ENCODE measurements around the gene DNAH10.

Gene DNAH10

DNA sequence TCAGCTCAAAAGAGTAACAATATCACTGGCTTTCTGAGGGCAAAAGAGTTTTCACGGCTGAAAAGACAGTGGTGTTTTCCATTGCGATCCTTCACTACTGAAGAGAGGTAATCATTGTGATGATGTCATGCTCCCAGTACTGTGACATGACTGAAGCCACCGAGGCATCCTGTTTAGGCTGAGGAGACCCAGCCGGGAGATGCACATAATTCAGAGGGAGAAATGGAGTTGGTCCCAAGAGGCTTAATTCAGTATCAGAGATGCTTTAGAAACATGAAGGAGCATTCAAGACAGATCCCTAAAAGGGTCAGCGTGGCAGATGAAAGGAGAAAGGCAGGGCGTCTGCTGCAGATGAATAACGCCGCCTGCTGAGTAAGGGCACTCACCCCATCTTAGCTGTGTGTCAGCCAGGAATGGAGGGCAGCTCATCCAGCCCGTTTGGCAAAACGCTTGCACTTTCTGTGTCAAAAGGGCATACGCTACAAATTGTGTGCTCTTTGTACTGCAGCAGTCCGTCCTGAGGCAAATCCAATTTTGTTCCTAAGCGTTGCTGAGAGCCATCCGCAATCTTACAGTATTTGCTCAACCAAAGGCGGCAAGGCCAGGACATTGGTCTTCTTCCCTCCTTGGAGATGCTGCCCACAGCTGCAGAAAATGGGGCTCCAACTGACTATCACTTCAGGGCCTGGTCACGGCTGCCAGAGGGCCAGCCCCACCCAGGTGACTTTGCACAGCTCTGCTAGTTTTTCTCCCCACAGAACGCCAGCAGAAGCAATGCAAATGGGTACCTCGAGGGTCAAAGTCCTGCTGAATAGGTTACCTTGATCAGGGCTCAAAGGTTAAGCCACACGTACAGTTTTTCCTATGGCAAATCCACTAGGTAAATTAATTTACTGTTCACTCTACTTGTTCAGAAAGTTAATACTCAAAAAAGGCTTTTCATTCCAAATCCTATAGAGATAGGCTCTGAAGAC is 187.0 kb downstream of the DNAH10 start:
- DNase-seq (ENCODE audit: low spot score): no peak

DNA sequence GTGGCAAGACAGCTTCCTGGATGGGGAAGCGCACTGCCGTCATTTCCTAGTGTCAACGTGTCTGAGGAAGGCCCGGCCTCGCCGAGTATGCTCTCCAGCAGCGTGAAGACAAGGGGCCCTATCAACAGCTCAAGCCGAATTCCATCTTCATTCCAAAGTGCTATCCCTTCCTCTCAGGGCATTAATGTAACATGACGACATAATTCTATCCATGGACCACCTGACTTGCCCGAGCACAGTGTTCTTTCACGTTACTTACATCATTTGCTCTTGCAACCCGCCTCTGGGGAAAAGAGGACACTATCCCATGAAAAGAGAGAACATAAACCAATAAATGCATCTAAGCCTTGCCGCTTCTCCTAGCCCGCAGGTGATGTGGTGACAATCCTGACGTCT is 187.7 kb downstream of the DNAH10 start:
- no peak for DNase-seq (ENCODE audit: low spot score)

DNA sequence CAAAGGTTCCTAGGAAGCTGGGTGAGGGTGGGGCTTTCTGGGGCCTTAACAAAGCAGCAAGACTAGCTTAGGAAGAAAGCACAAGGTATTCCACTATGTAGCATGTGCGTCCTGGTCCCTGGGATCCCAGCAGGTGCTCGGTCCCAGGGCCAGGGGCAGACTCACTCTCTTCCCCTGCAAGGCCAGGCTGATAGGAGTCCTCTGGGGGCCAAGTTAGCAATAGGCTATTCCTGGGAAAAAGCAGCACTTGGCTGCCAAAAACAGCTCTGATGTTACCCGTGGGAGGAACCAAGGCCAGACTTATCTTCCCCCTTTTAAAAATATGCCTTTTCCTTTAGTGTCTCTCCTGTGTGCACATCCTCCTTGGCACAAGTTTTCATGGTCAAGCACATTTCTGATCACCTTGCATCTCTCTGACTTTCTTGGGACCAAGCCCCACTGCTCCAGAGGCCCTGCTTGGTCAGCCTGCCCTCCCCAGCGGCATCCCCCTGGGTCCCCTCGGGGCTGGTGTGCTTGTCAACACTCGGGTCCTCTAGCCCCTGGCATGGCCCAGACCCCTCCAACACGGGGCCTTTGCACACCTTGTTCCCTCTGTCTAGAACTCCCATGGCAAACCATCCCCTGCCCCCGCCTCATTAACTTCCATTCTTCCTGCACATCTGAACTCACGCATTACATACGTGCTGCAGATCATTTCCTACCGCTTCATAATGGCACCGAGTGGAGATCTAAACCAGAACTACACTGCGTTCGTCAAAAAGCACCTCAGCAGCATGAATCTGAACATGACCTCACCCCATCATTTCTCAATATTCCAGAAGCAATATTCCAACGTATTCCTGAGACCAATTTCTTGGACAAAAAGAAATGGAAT is 188.6 kb downstream of the DNAH10 start:
- no peak for DNase-seq (ENCODE audit: low spot score)

DNA sequence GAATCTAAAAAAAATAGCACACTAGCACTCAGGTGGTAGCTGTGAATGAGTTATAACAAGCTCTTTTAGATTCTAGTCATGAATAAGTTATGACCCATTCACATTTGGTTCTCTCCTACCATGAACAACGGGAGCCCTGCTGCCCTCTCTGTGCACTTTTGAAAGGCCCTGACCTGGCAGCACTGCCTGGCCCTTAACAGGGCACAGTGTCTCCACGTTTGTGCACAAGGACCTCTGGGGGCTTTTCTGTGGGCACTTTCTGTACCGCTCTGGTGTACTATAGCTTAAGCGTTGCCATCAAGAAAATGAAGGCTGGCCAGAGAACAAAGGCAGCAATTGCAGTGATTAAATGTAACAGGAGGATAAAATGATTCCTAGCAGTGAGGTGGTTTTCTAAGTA is 189.4 kb downstream of the DNAH10 start:
- no peak for DNase-seq (ENCODE audit: low spot score)

DNA sequence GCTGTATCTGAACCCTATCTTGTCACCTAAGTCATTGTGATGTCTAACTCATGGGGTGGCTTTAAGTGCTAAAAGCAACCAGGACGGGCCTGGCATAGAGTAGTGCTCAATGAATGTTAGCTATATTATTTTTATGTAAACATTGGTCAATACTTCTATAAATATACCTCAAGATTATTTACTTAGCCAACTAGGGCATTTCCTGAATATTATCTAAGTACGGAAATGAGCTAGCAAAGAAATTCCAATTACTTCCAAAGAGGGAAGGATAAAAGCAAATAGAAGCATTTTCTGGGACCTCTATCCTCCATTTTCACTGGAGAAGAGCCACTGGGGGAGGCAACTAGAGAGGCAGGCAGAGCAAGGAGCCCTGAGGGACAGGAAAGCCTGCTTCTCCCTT is 189.9 kb downstream of the DNAH10 start:
- no peak for DNase-seq (ENCODE audit: low spot score)

DNA sequence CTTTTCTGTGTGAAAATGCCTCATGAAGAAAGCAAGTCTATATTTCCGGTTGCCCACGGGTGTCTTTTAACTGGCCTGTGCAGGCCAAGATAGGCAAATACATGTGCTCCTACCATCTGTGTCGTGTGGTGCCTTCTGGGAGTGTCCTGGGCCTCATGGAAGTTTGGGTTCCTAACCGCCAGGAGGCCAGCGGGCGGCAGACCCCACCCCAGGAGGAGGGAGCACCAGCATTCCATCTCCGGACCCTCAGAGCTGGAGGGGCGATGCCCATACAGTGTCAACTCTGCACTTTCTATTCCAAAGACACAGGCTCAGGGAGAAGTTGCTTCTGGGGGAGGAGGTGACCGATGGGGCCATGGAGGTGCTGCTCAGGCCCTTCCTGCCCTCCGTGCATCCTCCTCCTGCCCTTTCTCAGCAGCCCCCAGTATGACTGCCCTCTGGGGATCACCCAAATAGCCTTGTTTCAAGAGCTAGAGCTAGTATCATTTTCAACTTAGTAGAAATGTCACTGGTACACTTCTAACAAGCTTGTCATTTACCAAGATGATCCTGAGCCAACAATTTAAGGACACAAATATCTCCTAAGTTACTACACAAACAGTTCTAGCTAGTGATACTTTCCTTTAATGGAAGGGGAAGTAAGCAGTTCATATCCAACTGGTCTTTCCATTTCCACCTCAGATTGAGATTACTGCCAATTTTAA is 192.7 kb downstream of the DNAH10 start:
- DNase-seq (ENCODE audit: low spot score): no peak

DNA sequence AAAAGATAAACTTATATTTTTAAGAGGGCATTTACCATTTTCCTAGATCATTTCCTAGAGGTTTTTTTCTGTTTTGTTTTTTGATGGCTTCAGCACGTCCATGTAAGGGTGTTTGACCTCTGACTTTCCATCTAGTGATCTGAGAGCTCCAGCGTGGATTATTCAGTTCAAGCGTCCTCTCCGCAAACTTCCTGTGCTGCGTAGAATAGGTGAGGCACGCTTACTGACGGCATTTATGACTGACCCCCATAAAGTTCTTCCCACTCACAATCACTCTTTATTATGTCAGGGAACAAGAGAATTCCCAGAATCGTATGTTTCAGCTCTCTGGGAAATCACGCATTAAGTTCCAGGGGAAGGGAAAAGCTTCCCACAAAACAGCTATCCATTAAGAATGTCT is 194.1 kb downstream of the DNAH10 start:
- no peak for DNase-seq (ENCODE audit: low spot score)

DNA sequence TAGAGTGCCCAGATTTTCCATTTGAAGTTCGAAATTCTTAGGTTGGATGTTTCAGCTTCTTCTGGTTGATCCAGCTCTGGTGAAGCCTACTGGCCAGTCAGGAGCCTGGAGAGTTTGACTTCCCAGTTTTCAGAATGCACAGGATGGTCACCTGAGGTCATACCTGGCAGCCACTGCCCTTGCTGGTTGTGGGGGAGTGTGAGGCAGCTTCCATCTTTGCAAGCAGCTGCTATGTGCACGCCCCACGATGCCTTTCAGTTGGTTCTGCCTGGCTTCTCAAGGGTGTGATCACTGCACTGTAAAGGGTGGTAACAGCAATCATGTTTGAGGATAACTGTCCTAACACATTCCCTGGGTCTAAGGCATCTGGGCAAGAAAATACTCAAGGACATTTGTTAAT is 195.1 kb downstream of the DNAH10 start:
- DNase-seq (ENCODE audit: low spot score): no peak

DNA sequence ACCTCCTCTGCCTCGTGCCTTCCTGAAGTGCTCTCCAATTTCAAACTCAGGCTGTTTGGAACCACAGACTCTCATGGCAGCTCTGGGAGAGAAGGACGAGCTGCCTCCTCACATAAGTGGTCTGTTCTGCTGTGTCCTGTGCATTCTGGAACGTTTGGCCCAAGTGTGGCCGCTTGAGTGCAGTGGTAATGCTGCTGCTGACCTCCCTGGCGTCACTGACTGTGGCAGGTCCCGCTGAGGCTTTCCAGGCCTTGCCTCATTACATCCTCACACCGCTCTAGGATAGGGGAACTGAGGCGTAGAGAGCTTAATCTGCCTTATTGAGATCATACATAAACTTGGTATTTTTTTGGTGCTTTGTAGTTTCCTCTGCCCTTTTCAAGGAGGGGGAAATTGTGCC is 196.4 kb downstream of the DNAH10 start:
- DNase-seq (ENCODE audit: low spot score): no peak

DNA sequence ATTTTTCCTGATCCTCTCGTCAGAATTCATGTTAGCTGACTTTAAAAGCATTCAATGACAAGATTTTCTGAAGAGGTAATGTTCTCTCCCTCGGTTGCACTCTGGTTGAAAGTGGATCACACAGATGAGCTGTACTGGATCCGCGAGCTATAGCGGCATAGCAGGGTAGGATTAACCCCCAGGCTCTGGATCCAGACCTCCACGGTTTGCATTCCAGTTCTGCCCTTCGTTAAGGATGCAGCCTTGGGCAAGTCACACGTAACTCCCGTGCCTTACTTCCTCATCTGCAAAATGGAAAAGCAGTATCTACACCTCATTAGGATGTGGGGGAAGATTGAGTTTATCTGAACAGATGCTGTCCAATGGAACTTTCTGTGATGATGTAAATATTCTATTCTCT is 196.8 kb downstream of the DNAH10 start:
- DNase-seq (ENCODE audit: low spot score): no peak

DNA sequence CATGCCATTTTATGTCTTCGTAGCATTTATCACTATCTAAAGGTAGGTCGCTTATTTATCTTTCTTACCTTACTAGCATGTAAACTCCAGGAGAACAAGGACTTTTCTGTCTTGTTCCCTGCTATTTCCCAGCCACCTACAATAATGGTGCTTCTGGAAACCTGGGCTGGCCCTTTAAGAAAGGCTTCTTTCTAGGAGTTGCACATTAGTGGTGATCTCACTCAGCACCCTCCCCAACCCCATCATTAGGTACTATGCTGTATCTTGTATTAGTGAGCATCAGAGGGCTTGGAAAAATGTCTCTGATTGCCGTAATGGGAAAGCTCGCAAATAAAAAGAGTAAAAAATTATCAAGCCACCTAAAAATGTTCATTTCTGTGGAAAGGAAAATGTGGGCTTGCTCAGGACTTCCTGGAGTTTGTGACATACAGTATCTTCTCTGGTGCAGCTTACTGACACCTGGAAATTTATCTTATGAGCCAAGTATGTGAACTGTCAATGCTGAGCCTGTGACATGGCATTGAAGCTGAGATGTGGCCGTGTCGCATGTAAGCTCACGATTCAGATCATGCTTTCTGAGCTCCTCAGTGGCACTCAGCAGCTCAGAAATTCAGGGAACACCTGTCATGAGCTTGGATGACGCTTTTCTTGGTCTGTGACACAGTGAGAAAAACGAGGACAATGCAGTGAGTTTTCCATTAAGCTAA is 198.1 kb downstream of the DNAH10 start:
- no peak for DNase-seq (ENCODE audit: low spot score)

DNA sequence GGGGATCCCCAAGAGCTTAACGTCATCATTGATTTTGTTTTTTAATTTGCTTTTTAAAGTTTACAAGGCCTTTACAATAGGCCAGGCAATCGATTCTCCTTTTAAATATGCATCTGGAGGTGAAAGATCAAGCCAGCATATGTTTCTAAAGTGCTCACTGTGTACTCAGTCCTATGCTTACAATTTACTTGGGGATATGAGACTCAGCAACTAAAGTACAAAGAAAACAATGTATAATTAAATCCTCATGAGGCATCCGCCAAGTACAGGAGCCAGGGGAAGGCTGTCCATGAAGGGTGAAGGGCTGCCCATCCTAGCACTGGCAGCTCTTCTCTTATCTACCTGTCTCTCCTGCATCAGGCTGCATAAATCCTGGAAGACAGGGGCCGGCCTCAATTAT is 198.8 kb downstream of the DNAH10 start:
- DNase-seq (ENCODE audit: low spot score): no peak

DNA sequence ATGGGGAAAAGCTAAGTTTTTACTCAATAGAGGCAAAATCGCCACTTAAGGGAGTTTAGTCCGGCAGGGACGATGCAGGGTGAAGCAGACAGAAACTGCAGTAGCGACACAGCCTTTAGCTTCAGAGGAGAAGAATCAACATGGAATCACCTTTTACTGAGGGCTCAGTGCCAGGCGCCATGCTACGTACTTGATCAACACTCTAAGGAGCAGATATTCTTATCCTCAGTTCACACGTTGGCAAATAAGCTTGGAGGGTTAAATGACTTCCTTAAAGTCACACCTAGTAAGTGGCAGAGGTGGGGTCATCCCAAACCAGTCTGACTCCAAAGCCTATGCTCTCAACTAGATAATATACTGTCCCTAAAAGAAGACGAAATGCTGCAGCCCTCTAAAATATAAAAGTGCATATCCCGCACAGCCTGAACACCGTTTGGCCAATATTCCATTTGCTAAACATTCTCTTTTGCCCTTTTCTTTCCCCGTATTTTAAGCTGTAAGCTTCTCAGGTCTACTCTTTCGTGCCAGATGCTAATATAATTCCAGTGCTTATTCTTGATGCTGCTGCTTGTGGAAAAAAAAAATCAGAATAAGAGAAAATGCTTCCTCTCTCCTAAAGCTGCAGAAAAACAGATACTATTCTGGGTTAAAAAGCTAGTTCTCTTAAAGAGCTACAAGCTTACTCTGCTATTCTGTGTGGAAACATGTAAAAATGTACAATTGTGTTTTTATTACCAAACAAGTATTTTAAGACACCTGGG is 199.7 kb downstream of the DNAH10 start:
- no peak for DNase-seq (ENCODE audit: low spot score)

DNA sequence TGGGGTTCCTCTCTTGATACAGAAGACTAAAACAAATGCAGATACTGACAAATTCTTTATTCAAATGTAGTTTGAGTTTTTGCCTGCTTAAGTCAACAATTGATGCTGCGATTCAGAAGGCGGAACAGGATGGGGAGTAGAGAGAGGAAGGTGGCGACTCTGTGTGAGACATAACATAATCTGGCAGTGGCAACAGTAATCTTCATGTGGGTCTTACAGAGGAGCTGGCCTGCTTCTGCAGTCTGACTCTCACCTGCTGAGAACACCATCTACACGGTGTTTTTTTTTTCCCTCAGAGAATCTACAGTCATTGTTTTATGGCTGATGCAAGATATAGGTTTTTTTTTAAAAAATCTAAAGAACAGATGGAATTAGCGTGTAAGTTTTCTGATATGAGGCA is 200.4 kb downstream of the DNAH10 start:
- no peak for DNase-seq (ENCODE audit: low spot score)

DNA sequence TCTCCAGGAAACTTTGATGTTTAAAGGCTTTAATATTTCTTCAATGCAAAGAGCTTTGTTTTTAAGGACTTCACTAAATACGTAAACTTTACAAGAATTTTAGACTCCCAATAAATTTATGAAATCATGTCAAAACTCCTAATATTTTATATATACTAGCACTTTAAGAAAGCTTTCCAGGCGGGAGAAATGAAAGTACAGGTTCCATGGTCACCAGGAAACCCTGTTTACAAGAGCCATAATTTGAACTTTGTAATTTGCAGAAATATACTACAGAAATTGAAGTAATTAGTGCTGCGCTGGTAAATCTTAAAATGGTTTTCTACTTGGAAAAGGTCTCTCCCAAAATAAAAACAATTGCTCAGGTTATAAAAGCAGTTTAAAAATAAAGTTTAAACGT is 201.7 kb downstream of the DNAH10 start:
- no peak for DNase-seq (ENCODE audit: low spot score)

DNA sequence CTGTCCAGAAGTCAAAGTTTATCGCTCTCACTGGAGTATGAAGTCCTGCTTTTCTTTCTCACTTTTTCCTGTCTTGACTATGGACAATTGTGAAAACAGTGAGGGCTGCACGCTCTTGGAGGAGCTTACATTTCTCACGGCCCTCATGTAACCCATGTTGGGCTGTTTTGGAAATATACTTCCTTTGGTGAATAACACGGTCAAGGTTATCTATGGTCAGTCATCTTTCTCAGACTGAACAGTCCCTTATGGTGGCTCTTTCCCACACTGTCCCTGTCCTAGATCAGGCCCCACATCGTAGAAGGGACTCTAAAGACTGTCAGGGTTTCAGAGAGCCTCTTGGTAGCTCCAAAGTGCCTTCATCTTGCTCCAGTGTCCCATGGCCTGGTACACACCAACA is 203.3 kb downstream of the DNAH10 start:
- DNase-seq (ENCODE audit: low spot score): no peak

DNA sequence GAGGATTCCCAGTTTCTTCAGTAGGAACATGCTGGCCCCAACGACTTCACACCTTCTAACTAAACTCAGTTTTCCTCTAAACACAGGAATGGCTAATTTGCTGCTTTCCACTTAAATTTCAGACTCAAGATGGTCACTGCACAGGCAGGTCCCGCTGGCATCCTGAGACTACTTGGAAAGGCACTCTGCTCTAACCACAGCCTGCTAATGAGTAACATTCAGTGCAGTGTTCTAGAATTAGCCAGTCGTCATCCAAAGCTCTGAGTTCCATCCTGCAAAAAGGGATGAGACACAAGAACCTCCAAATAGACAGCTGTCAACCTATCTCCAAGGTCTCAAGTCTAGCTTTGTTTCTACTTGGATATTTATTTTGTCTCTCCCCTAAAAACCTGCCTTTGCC is 204.5 kb downstream of the DNAH10 start:
- no peak for DNase-seq (ENCODE audit: low spot score)

DNA sequence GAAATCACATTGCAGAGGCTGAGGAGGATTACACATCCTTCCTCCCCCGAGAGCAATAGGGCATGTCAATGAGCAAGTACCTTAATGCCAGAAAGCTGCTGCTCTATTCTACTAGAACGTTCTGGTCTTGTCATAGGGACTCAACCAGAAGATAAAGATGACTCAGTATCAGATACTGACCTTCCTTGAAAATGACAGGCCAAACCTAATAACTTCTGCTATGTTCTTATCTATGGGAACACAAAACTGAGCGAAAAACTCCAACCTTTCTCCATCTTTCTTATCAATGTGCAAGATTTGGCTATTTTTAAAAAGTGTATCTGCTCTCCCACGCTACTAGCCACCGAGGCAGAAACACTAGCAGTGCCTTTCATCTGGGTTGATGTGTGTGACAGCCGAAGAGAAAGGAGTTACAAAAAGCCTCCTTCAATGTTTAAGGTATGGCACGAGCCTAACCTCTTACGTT is 205.1 kb downstream of the DNAH10 start:
- no peak for DNase-seq (ENCODE audit: low spot score)

DNA sequence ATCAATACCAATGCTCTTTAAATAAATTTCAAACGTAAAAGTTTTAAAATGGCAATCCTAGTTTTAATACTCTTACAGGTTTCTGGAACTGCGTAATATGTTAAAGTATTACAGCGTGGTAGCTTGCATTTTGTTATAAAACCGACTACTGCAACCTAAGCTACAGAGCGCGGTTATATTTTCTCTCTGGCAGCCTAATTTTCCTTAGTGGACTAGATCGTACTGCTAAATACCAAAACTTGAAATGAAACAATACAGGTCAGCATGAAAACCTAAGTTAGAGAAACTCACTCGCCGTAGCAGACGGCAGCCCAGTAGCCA is 209.3 kb downstream of the DNAH10 start:
- no peak for DNase-seq (ENCODE audit: low spot score)

DNA sequence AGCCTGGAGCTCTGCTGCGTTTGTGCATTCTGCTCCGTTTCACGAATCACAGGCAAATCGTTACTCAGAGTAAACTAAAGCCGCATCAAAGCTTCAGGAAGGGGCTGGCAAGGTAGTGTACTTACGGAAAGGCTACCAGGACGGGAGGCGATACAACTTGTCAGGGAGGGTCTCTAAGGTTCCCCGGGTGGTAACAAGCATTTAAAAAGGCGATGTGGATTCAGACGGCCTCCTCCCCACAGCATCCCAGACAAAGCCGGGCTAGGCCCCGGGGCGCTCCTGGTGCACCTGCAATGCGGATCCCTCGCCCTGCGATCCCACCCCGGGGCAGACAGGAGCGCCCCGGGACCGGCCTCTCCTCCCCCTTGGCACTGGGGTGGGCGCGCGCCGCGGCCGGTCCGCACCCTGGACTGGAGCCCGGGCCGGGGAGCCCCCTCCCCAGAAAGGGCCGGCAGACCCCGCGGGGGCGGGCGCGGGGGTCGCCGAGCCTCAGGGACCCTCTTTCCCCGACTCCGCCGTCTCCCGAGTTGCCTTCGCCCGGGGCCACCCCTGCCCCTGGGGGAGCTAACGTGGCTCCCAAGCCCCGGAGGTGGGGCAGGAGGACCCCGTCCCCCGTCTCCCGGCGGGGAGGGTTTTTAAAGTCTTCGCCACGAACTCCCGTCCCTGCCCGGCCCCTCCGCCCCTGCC is 209.8 kb downstream of the DNAH10 start:
- DNase-seq (ENCODE audit: low spot score): peak; percentile 42

All from CD4-positive, alpha-beta T cell treated with Interleukin-2 at 100 ng/mL for 4 hours (primary cell).